GM18517 (cell line): ENCODE data around the gene AP1S3.
A peak's percentile ranks its signal among the peaks of the same experiment; 100 is the strongest.
"Not testable (repeated sequence)": the region's sequence is repeated elsewhere in the genome, so short reads cannot be mapped to it uniquely, and the experiment has no call there.

Experiments
- ATAC-seq: cut with Tn5 transposase; IDR thresholded peaks from one replicate; pipeline ENCODE4 v1.9.1; 2021; ENCODE audit warnings: mild to moderate bottlenecking, moderate library complexity; ENCODE audit not compliant: unreplicated experiment

The AP1S3 gene

GRCh38 chr2:223837287-223838061 is at the start of gene AP1S3:
TSS of gene AP1S3 (minus strand) at chr2:223837582. CDS start at chr2:223837450, 132 bp downstream.
- ATAC-seq = peak; percentile 50

GRCh38 chr2:223887127-223887526 is 49.7 kb upstream of the AP1S3 start:
- no peak for ATAC-seq

GRCh38 chr2:223886726-223887125 is 49.3 kb upstream of the AP1S3 start:
- no peak for ATAC-seq

GRCh38 chr2:223884399-223884798 is 47.0 kb upstream of the AP1S3 start:
- peak; percentile 82 for ATAC-seq

GRCh38 chr2:223882715-223883114 is 45.3 kb upstream of the AP1S3 start:
- ATAC-seq = no peak

GRCh38 chr2:223880796-223881195 is 43.4 kb upstream of the AP1S3 start:
- ATAC-seq = no peak

GRCh38 chr2:223877721-223878410 is 40.5 kb upstream of the AP1S3 start:
- ATAC-seq = no peak

- ATAC-seq = no peak
Measured at GRCh38 chr2:223873672-223874071, 36.3 kb upstream of the AP1S3 start.

GRCh38 chr2:223872772-223873171 is 35.4 kb upstream of the AP1S3 start:
- ATAC-seq = not testable (repeated sequence)

GRCh38 chr2:223871661-223872060 is 34.3 kb upstream of the AP1S3 start:
- not testable (repeated sequence) for ATAC-seq

GRCh38 chr2:223870840-223871611 is 33.6 kb upstream of the AP1S3 start:
- ATAC-seq = no peak

- peak; percentile 52 for ATAC-seq
Measured at GRCh38 chr2:223868005-223868404, 30.6 kb upstream of the AP1S3 start.

GRCh38 chr2:223865907-223866508 is 28.6 kb upstream of the AP1S3 start:
- ATAC-seq = no peak

- ATAC-seq = no peak
Measured at GRCh38 chr2:223865124-223865523, 27.7 kb upstream of the AP1S3 start.

- no peak for ATAC-seq
Measured at GRCh38 chr2:223863491-223863890, 26.1 kb upstream of the AP1S3 start.

GRCh38 chr2:223860809-223861738 is 23.7 kb upstream of the AP1S3 start:
- ATAC-seq = no peak

- no peak for ATAC-seq
Measured at GRCh38 chr2:223859070-223859469, 21.7 kb upstream of the AP1S3 start.

GRCh38 chr2:223856584-223856983 is 19.2 kb upstream of the AP1S3 start:
- no peak for ATAC-seq

- no peak for ATAC-seq
Measured at GRCh38 chr2:223856021-223856420, 18.6 kb upstream of the AP1S3 start.

GRCh38 chr2:223855426-223855825 is 18.0 kb upstream of the AP1S3 start:
- no peak for ATAC-seq
